HEK293 (cell line): ENCODE results near the gene CDC42BPA.

Source experiments
- GLI4 ChIP-seq: fragments of 450-650 bp; formaldehyde crosslinking; IDR thresholded peaks from 2 replicates; pipeline ENCODE4 v1.5.1; 2016; ENCODE audit warnings: missing biosample characterization, missing genetic modification characterization
- MYNN ChIP-seq: fragments of 450-650 bp; formaldehyde crosslinking; IDR thresholded peaks from 2 replicates; pipeline ENCODE4 v1.5.1; 2016; ENCODE audit warnings: missing biosample characterization, missing genetic modification characterization, borderline replicate concordance
- ZNF202 ChIP-seq: fragments of 450-650 bp; formaldehyde crosslinking; IDR thresholded peaks from 2 replicates; pipeline ENCODE4 v1.5.1; 2016; ENCODE audit warnings: missing biosample characterization, missing genetic modification characterization, borderline replicate concordance
- ZNF394 ChIP-seq: fragments of 450-650 bp; formaldehyde crosslinking; IDR thresholded peaks from 2 replicates; pipeline ENCODE4 v1.5.1; 2016; ENCODE audit warnings: missing biosample characterization, missing genetic modification characterization, mild to moderate bottlenecking, moderate library complexity, borderline replicate concordance
- ZNF707 ChIP-seq: fragments of 450-650 bp; formaldehyde crosslinking; IDR thresholded peaks from 2 replicates; pipeline ENCODE4 v1.5.1; 2016; ENCODE audit warnings: missing biosample characterization, missing genetic modification characterization
- ZNF776 ChIP-seq: fragments of 450-650 bp; formaldehyde crosslinking; IDR thresholded peaks from 2 replicates; pipeline ENCODE4 v1.5.0; 2017; ENCODE audit warnings: missing biosample characterization, missing genetic modification characterization, borderline replicate concordance
- TF ChIP-seq, protein P1 (sequence below): fragments of 450-650 bp; formaldehyde crosslinking; IDR thresholded peaks from 2 replicates; pipeline ENCODE4 v1.5.1; 2016; ENCODE audit warnings: missing biosample characterization, missing genetic modification characterization
- TF ChIP-seq, protein P2 (sequence below): fragments of 450-650 bp; formaldehyde crosslinking; IDR thresholded peaks from 2 replicates; pipeline ENCODE4 v1.5.1; 2016; ENCODE audit warnings: missing biosample characterization, missing genetic modification characterization
- TF ChIP-seq, protein P3 (sequence below): fragments of 450-650 bp; formaldehyde crosslinking; IDR thresholded peaks from 2 replicates; pipeline ENCODE4 v1.5.1; 2016; ENCODE audit warnings: missing biosample characterization, missing genetic modification characterization
- TF ChIP-seq, protein P4 (sequence below): fragments of 450-650 bp; formaldehyde crosslinking; IDR thresholded peaks from 2 replicates; pipeline ENCODE4 v1.5.1; 2016; ENCODE audit warnings: missing biosample characterization, missing genetic modification characterization

DNA sequence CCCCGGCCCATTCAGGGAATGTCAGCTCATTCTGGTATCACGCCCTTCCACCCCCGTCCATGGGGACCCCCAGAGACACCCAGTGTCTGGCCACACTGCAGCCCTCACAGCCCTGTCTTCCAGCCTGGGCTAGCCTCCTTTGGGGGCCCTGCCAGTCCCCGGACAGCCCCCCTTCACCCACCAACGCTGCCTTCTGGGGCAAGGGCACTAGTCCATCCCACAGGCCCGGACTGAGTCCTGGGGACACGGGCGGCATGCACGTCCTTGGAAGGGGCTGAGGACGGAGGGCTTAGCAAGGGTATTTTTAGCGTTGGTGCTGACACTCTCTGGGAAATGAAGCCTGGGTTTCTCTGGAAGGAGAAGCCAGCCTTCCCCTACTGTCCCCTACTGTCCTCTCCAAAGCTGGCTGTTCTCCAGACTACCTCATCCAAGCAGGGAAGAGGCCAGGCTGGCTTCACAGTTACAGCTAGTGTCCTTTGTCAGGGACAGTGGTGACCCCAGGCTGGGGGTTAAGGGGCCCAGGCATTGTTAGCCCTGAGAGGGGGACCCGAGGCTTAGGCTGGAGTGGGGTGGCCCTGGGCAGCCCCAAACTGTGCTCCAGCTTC lies 338.7 kb downstream of the CDC42BPA start:
- TF ChIP-seq, protein P1, sequence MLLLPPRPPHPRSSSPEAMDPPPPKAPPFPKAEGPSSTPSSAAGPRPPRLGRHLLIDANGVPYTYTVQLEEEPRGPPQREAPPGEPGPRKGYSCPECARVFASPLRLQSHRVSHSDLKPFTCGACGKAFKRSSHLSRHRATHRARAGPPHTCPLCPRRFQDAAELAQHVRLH (tag by site-specific recombination): no peak
- TF ChIP-seq ZNF394 (tag by site-specific recombination) (no peak), MYNN (tag by site-specific recombination) (no peak), ZNF776 (no peak), ZNF202 (tag by site-specific recombination) (no peak), GLI4 (tag by site-specific recombination) (no peak), ZNF707 (tag by site-specific recombination) (no peak)
- TF ChIP-seq, protein P2, sequence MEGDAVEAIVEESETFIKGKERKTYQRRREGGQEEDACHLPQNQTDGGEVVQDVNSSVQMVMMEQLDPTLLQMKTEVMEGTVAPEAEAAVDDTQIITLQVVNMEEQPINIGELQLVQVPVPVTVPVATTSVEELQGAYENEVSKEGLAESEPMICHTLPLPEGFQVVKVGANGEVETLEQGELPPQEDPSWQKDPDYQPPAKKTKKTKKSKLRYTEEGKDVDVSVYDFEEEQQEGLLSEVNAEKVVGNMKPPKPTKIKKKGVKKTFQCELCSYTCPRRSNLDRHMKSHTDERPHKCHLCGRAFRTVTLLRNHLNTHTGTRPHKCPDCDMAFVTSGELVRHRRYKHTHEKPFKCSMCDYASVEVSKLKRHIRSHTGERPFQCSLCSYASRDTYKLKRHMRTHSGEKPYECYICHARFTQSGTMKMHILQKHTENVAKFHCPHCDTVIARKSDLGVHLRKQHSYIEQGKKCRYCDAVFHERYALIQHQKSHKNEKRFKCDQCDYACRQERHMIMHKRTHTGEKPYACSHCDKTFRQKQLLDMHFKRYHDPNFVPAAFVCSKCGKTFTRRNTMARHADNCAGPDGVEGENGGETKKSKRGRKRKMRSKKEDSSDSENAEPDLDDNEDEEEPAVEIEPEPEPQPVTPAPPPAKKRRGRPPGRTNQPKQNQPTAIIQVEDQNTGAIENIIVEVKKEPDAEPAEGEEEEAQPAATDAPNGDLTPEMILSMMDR (tag by site-specific recombination): no peak
- TF ChIP-seq, protein P3, sequence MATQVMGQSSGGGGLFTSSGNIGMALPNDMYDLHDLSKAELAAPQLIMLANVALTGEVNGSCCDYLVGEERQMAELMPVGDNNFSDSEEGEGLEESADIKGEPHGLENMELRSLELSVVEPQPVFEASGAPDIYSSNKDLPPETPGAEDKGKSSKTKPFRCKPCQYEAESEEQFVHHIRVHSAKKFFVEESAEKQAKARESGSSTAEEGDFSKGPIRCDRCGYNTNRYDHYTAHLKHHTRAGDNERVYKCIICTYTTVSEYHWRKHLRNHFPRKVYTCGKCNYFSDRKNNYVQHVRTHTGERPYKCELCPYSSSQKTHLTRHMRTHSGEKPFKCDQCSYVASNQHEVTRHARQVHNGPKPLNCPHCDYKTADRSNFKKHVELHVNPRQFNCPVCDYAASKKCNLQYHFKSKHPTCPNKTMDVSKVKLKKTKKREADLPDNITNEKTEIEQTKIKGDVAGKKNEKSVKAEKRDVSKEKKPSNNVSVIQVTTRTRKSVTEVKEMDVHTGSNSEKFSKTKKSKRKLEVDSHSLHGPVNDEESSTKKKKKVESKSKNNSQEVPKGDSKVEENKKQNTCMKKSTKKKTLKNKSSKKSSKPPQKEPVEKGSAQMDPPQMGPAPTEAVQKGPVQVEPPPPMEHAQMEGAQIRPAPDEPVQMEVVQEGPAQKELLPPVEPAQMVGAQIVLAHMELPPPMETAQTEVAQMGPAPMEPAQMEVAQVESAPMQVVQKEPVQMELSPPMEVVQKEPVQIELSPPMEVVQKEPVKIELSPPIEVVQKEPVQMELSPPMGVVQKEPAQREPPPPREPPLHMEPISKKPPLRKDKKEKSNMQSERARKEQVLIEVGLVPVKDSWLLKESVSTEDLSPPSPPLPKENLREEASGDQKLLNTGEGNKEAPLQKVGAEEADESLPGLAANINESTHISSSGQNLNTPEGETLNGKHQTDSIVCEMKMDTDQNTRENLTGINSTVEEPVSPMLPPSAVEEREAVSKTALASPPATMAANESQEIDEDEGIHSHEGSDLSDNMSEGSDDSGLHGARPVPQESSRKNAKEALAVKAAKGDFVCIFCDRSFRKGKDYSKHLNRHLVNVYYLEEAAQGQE (tag by site-specific recombination): no peak
- TF ChIP-seq, protein P4, sequence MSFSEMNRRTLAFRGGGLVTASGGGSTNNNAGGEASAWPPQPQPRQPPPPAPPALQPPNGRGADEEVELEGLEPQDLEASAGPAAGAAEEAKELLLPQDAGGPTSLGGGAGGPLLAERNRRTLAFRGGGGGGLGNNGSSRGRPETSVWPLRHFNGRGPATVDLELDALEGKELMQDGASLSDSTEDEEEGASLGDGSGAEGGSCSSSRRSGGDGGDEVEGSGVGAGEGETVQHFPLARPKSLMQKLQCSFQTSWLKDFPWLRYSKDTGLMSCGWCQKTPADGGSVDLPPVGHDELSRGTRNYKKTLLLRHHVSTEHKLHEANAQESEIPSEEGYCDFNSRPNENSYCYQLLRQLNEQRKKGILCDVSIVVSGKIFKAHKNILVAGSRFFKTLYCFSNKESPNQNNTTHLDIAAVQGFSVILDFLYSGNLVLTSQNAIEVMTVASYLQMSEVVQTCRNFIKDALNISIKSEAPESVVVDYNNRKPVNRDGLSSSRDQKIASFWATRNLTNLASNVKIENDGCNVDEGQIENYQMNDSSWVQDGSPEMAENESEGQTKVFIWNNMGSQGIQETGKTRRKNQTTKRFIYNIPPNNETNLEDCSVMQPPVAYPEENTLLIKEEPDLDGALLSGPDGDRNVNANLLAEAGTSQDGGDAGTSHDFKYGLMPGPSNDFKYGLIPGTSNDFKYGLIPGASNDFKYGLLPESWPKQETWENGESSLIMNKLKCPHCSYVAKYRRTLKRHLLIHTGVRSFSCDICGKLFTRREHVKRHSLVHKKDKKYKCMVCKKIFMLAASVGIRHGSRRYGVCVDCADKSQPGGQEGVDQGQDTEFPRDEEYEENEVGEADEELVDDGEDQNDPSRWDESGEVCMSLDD (tag by site-specific recombination): no peak
